OCI-LY7 (cell line): ENCODE results near the gene EXT2.

Experiments
- CTCF ChIP-seq: fragments of 200-600 bp; sonication (generic); conservative IDR thresholded peaks from 2 replicates; pipeline ENCODE4 v1.5.1; 2014; ENCODE audit warnings: mild to moderate bottlenecking, antibody characterized with exemption, low read length, moderate library complexity, mixed read lengths
- EZH2phosphoT487 ChIP-seq: fragments of 200-600 bp; sonication (generic); IDR thresholded peaks from 2 replicates; pipeline ENCODE4 v1.6.1; 2018; ENCODE audit warnings: low read depth, borderline replicate concordance, mild to moderate bottlenecking, mixed run types, antibody characterized with exemption, low read length, moderate library complexity, mixed read lengths

GRCh38 chr11:44226490-44226889 is 131.0 kb downstream of the EXT2 start:
- TF ChIP-seq CTCF (no peak), EZH2phosphoT487 (no peak)
